Measurements from ENCODE around the gene REELD1. TPM values are rescaled to one million over a fixed set of nuclear protein-coding genes. Genes with fewer than 3 reads are reported as not detected.

Gene REELD1
- total RNA-seq, 1 donor from 2014 or later = 1.2 TPM

GRCh38 chr4:146265950-146266490 lies 51.7 kb downstream of the REELD1 start:
- DNase-seq (ENCODE audit: low spot score) = no peak

GRCh38 chr4:146267826-146268225 lies 53.5 kb downstream of the REELD1 start:
- DNase-seq (ENCODE audit: low spot score) = no peak

GRCh38 chr4:146269228-146269653 lies 54.9 kb downstream of the REELD1 start:
- no peak for DNase-seq (ENCODE audit: low spot score)

- DNase-seq (ENCODE audit: low spot score) = no peak
These were observed 57.1 kb downstream of the REELD1 start for GRCh38 chr4:146271466-146271865.

GRCh38 chr4:146273204-146273901 lies 59.0 kb downstream of the REELD1 start:
- no peak for DNase-seq (ENCODE audit: low spot score)

GRCh38 chr4:146274774-146275173 lies 60.4 kb downstream of the REELD1 start:
- no peak for DNase-seq (ENCODE audit: low spot score)

- no peak for DNase-seq (ENCODE audit: low spot score)
These were observed 61.0 kb downstream of the REELD1 start for GRCh38 chr4:146275370-146275769.

GRCh38 chr4:146278986-146279385 lies 64.6 kb downstream of the REELD1 start:
- no peak for DNase-seq (ENCODE audit: low spot score)

Other genes starting within 250 kb of the REELD1 start
- 32.5 TPM for gene LSM6, start 38.8 kb upstream of the REELD1 start, total RNA-seq

All from ureter (tissue), 1 donor.